ENCODE measurements around the gene CDK2.
"Not testable (repeated sequence)": the region's sequence is repeated elsewhere in the genome, so short reads cannot be mapped to it uniquely, and the experiment has no call there.

The CDK2 gene

DNA sequence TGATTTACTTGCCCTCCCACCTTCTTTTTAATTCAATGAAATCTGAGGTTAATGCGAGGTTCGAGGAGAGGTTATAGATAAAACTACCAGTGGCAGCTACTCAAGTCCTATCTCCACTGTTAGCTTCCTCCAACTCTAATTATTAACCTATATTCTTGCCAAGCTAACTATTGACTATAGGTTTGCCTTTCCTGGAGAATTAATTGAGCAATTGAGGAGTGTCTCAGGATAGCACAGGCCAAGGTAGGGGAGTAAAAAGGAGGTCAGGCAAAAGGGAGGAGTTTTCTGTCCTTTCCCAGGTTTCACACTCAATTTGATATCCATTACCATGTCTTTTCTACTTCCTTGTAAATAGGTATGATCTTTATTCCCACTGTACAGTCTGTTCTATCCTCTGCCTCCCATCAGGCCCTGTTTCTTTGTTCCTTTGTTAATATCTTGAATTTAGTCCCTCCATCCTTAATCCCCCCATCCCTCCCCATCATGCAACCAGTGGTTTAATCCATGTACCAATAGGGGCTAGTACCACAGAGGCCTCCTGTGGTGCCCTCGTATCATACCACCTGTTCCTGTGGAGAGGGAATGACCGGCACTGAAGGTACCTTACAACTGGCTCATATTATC is 26.7 kb downstream of the CDK2 start:
- DNase-seq (ENCODE audit: extremely low read depth, low read depth), result no peak
- TF ChIP-seq, protein P1, sequence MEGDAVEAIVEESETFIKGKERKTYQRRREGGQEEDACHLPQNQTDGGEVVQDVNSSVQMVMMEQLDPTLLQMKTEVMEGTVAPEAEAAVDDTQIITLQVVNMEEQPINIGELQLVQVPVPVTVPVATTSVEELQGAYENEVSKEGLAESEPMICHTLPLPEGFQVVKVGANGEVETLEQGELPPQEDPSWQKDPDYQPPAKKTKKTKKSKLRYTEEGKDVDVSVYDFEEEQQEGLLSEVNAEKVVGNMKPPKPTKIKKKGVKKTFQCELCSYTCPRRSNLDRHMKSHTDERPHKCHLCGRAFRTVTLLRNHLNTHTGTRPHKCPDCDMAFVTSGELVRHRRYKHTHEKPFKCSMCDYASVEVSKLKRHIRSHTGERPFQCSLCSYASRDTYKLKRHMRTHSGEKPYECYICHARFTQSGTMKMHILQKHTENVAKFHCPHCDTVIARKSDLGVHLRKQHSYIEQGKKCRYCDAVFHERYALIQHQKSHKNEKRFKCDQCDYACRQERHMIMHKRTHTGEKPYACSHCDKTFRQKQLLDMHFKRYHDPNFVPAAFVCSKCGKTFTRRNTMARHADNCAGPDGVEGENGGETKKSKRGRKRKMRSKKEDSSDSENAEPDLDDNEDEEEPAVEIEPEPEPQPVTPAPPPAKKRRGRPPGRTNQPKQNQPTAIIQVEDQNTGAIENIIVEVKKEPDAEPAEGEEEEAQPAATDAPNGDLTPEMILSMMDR (IDR thresholded peaks at IDR 0.05; ENCODE audit: low read depth, low read length, missing control alignments), result no peak
- H3K4me3 ChIP-seq (replicated peaks; ENCODE audit: low read depth, low read length), result no peak overlapping the region

DNA sequence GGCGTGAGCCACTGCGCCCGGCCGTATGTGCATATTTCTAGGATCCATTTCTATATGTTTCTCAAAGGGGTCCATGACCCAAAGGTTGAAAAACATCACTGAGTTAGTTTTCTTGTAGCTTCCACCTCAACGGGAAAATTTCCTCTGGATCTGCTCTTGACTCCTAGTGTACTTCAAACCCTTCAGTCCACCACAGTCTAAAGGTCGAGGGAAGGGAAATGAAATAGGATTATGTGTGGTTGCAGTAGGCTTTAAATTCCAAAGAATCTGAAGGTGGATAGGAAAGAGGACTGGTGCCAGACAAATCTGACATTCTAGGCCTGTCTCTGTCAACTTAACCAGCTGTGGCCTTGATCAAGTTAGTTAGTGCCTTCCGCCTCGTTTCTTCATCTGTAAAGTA is 28.7 kb downstream of the CDK2 start:
- TF ChIP-seq, protein P1 (IDR thresholded peaks at IDR 0.05; ENCODE audit: low read depth, low read length, missing control alignments), result no peak
- no peak overlapping the region for H3K4me3 ChIP-seq (replicated peaks; ENCODE audit: low read depth, low read length)
- DNase-seq (ENCODE audit: extremely low read depth, low read depth), result no peak

DNA sequence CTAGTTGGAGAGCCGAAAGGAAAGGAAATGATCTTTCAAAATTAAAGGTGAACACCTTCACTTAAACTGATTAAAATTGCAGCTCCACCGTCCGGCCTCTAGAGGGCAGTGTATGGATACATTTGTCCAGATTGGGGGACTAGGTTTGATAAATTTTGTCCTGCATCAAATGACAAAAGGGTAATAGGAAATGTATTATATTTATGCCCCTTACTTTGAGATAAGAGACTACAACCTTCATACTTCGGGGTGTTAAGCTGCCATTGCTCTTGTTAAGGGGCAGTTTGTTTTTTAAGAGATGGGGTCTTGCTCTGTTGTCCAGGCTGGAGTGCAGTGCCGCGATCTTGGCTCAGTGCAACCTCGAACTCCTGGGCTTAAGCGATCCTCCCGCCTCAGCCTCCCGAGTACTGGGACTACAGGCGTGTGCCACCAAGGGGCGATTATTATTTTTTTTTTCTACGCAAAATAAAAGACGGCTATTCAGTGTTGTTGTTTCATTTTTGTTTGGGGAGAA is 29.6 kb downstream of the CDK2 start:
- H3K4me3 ChIP-seq (replicated peaks; ENCODE audit: low read depth, low read length), result peak overlapping the region; percentile 81
- DNase-seq (ENCODE audit: extremely low read depth, low read depth), result peak; percentile 40

DNA sequence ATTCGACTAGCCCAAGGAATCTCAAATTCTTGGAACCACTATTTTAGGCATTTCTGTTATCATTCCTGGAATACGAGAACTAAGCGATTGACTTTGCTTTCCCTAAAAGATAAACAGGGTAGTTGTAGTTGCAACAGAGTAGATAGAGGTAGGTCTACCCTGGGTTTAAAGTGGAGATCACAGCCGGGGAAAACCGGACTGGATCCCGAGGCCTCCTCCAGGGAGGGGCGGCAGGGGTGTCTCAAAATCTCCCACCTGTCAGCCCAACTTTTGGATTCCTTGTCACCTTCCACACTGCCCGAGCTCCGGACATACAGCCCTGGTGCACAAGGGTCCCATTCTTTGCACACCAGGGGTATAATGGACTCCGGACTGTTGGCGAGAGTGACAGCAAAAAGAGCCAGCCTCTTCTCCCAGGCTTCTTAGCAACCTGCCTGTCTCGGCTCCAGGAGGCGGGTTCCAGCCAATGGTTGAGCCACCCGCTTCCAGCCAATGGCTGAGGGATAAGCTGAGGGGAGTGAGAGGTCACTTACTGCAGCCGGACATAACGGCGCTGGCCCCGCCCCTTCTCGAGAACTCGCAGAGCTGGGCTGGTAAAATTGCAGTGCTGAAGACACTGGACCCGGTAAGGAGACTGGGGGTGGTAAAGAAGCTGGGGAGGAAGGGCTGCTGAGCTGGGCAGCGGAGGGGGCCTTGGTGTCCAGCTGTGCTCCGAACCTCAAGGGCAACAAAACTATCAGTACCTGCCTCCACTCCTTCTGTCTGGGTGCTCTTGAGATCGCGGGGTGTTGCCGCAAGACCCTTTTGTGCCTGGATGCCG is 30.3 kb downstream of the CDK2 start, which contains the start of gene SUOX:
SUOX (plus strand) TSS at position 562 of the 820 bp plus-strand sequence. CDS start 4,946 bp downstream, outside the sequence.
- H3K4me3 ChIP-seq (replicated peaks; ENCODE audit: low read depth, low read length), result peak within 1 kb of the TSS; percentile 81
- TF ChIP-seq, protein P1 (IDR thresholded peaks at IDR 0.05; ENCODE audit: low read depth, low read length, missing control alignments), result no peak
- DNase-seq (ENCODE audit: extremely low read depth, low read depth), result peak; percentile 91

More for the DNA sequence above, 29.6 kb downstream of the CDK2 start:
- TF ChIP-seq, protein P1 (IDR thresholded peaks at IDR 0.05; ENCODE audit: low read depth, low read length, missing control alignments), result peak; percentile 82

DNA sequence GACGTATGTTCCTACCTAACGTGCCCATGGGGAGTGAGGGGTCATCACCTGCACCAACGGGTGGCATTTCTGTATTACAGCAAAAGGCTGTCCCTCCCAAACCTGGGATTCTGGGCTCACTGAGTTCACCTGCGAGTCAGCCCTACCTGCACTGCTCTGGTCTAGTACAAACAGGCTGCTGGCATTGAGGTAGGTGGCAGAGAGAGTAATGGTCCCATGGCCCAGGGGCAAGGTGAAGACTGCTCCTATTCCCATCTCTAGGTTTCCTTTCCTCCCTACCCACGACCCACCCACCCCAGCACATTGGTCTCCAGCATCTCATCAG is 30.9 kb downstream of the CDK2 start:
- peak overlapping the region; percentile 81 for H3K4me3 ChIP-seq (replicated peaks; ENCODE audit: low read depth, low read length)
- TF ChIP-seq, protein P1 (IDR thresholded peaks at IDR 0.05; ENCODE audit: low read depth, low read length, missing control alignments), result no peak
- no peak for DNase-seq (ENCODE audit: extremely low read depth, low read depth)

DNA sequence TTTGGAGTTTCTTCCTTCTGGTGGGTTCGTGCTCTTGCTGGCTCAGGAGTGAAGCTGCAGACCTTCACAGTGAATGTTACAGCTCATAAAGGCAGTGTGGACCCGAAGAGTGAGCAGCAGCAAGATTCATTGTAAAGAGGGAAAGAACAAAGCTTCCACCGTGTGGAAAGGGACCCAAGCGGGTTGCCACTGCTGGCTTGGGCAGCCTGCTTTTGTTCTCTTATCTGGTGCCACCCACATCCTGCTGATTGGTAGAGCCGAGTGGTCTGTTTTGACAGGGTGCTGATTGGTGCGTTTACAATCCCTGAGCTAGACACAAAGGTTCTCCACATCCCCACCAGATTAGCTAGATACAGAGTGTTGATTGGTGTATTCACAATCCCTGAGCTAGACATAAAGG is 32.9 kb downstream of the CDK2 start:
- H3K4me3 ChIP-seq (replicated peaks; ENCODE audit: low read depth, low read length); DNase-seq (ENCODE audit: extremely low read depth, low read depth): not testable (repeated sequence)

DNA sequence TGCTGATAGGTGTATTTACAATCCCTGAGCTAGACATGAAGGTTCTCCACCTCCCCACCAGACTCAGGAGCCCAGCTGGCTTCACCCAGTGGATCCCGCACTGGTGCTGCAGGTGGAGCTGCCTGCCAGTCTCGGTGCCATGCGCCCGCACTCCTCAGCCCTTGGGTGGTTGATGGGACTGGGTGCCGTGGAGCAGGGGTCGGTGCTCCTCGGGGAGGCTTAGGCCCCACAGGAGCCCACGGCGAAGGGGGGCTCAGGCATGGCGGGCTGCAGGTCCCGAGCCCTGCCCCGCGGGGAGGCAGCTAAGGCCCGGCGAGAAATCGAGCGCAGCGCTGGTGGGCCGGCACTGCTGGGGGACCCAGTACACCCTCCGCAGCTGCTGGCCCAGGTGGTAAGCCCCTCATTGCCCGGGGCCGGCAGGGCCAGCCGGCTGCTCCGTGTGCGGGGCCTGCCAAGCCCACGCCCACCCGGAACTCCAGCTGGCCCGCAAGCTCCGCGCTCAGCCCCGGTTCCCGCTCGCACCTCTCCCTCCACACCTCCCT is 33.4 kb downstream of the CDK2 start:
- not testable (repeated sequence) for H3K4me3 ChIP-seq (replicated peaks; ENCODE audit: low read depth, low read length); DNase-seq (ENCODE audit: extremely low read depth, low read depth)
